Upper lobe of left lung (tissue), 6 donors: ENCODE results near the gene MPI. TPM values are rescaled to one million over a fixed set of nuclear protein-coding genes. Genes with fewer than 3 reads are reported as not detected.

Experiments
- ATAC-seq, 2 donors: fragments of 200-7000 bp; cut with Tn5 transposase; one replicate each; pipeline ENCODE4 v1.9.1; 2022; ENCODE audit warnings: mild to moderate bottlenecking in 2 of 2, moderate library complexity in 2 of 2; ENCODE audit not compliant: low FRiP score in 2 of 2
- DNase-seq, 2 donors: peaks; one replicate each; pipeline ENCODE4 v3.0.0-alpha.2; 2019 to 2020
- H3K27ac ChIP-seq, 4 donors: fragments of 200-600 bp; sonication (generic); one replicate each; pipeline ENCODE4 v1.5.1; 2016 to 2019
- H3K27me3 ChIP-seq, 4 donors: fragments of 200-600 bp; sonication (generic); one replicate each; pipeline ENCODE4 v1.5.1; 2017 to 2019
- H3K36me3 ChIP-seq, 4 donors: fragments of 200-600 bp; sonication (generic); one replicate each; pipeline ENCODE4 v1.5.1; 2016 to 2019
- H3K4me1 ChIP-seq, 4 donors: fragments of 200-600 bp; sonication (generic); one replicate each; pipeline ENCODE4 v1.5.1; 2018 to 2019
- H3K4me3 ChIP-seq, 4 donors: fragments of 200-600 bp; sonication (generic); one replicate each; pipeline ENCODE4 v1.5.1; 2017 to 2019; ENCODE audit warnings: mild to moderate bottlenecking in 2 of 4, moderate library complexity in 1 of 4
- H3K9me3 ChIP-seq, 4 donors: fragments of 200-600 bp; sonication (generic); one replicate each; pipeline ENCODE4 v1.5.1; 2018 to 2019
- CTCF ChIP-seq, 6 experiments: fragments of 450-650 bp in 4 of 6; fragments of 200-600 bp in 2 of 6; sonication (generic) in 2 of 6; IDR thresholded peaks; one replicate each; pipeline ENCODE4 v1.5.1; 2016 to 2019; ENCODE audit warnings: antibody characterized with exemption in 6 of 6
- EP300 ChIP-seq, 4 donors: sonication (generic); formaldehyde crosslinking; IDR thresholded peaks; one replicate each; pipeline ENCODE4 v1.5.1; 2017; ENCODE audit warnings: antibody characterized with exemption in 4 of 4, control low read depth in 2 of 4
- POLR2A ChIP-seq, 4 donors: fragments of 450-650 bp; IDR thresholded peaks; one replicate each; pipeline ENCODE4 v1.5.1; 2016 to 2017; ENCODE audit warnings: antibody characterized with exemption in 4 of 4, mild to moderate bottlenecking in 2 of 4
- POLR2AphosphoS5 ChIP-seq, 2 donors: sonication (generic); formaldehyde crosslinking; IDR thresholded peaks; one replicate each; pipeline ENCODE4 v1.5.1; 2017; ENCODE audit warnings: antibody characterized with exemption in 2 of 2
- WGBS, 2 donors: methylation state at CpG; one replicate each; pipeline ENCODE4 v1.1.5; 2017 to 2018; 5-methylcytosine and 5-hydroxymethylcytosine counted together
- total RNA-seq, 6 donors: library from RNA; depleted of rRNA in 4 of 6; stranded (reverse); fragments of >200 nt in 4 of 6; gene quantifications; one replicate each; pipeline versions ENCODE4 v1.1.0 to v1.2.1, GENCODE V29; 2016 to 2021
- donor health status: DM: no; HTN: no; CAD: no; lungs with moderate emphysema.
- donor health status: DM: no; HTN: yes; CAD: no; lungs with severe emphysema.

Gene MPI
- total RNA-seq, 6 donors from 2014 or later, result 21.0 to 40.6 (median 30.2) TPM

GRCh38 chr15:74867466-74868038 lies 22.3 kb upstream of the MPI start:
- no peaks in the 10 kb centered on the region for H3K9me3 ChIP-seq
- ATAC-seq, result no peak
- 11 to 14% methylated on average over 1 of the region's 1 CpG for WGBS, 2 donors

GRCh38 chr15:74868059-74868458 lies 21.8 kb upstream of the MPI start:
- Histone ChIP-seq H3K27me3 (no peaks in the 10 kb centered on the region), H3K4me3 (no peak overlapping the region), H3K4me1 (peaks cover 57 to 94% (median 76%) of the 10 kb centered on the region in 4 donors), H3K27ac (peak overlapping the region; percentile 79 to 96 (median 86)), H3K36me3 (peaks cover 0 to 4% (median 0%) of the 10 kb centered on the region in 4 donors), H3K9me3 (no peaks in the 10 kb centered on the region)
- DNase-seq, result peak in 1 of 2 donors; percentile 67
- ATAC-seq, result peak; percentile 31 to 44
- whole genome bisulfite sequencing, 2 donors, result 30 to 36% methylated on average over 6 of the region's 6 CpGs
- peak in 1 of 4 donors; percentile 21 for TF ChIP-seq POLR2A (IDR thresholded peaks at IDR 0.05)
- no peak for TF ChIP-seq CTCF (IDR thresholded peaks at IDR 0.05)
- peak in 1 of 2 donors; percentile 35 for TF ChIP-seq POLR2AphosphoS5 (IDR thresholded peaks at IDR 0.05)
- no peak for TF ChIP-seq EP300 (IDR thresholded peaks at IDR 0.05)

More at GRCh38 chr15:74867466-74868038, 22.3 kb upstream of the MPI start:
- no peak for TF ChIP-seq EP300 (IDR thresholded peaks at IDR 0.05)
- no peak for TF ChIP-seq POLR2AphosphoS5 (IDR thresholded peaks at IDR 0.05)
- no peak for TF ChIP-seq CTCF (IDR thresholded peaks at IDR 0.05)
- no peak for TF ChIP-seq POLR2A (IDR thresholded peaks at IDR 0.05)
- H3K27ac ChIP-seq, result peak overlapping the region; percentile 79 to 96 (median 86)
- peaks cover 0 to 4% (median 0%) of the 10 kb centered on the region in 4 donors for H3K36me3 ChIP-seq
- H3K27me3 ChIP-seq, result no peaks in the 10 kb centered on the region
- no peak for DNase-seq
- H3K4me1 ChIP-seq, result peaks cover 57 to 93% (median 75%) of the 10 kb centered on the region in 4 donors
- no peak overlapping the region for H3K4me3 ChIP-seq

- Histone ChIP-seq H3K4me3 (peak overlapping the region in 1 of 4 donors; percentile 4), H3K27me3 (no peaks in the 10 kb centered on the region), H3K27ac (peak overlapping the region; percentile 79 to 96 (median 86)), H3K4me1 (peaks cover 63 to 88% (median 78%) of the 10 kb centered on the region in 4 donors), H3K36me3 (peaks cover 0 to 4% (median 0%) of the 10 kb centered on the region in 4 donors), H3K9me3 (no peaks in the 10 kb centered on the region)
- TF ChIP-seq POLR2AphosphoS5 (IDR thresholded peaks at IDR 0.05) (peak in 1 of 2 donors; percentile 22), POLR2A (IDR thresholded peaks at IDR 0.05) (no peak)
- DNase-seq, result no peak
- peak in 1 of 2 donors; percentile 20 for ATAC-seq
Measured at GRCh38 chr15:74869372-74869725, 20.5 kb upstream of the MPI start.

GRCh38 chr15:74869726-74870407 lies 20.0 kb upstream of the MPI start:
- peak overlapping the region; percentile 79 to 96 (median 86) for H3K27ac ChIP-seq
- DNase-seq, result peak in 1 of 2 donors; percentile 81
- TF ChIP-seq POLR2AphosphoS5 (IDR thresholded peaks at IDR 0.05), result peak; percentile 19 to 58
- TF ChIP-seq POLR2A (IDR thresholded peaks at IDR 0.05), result peak in 1 of 4 donors; percentile 45
- TF ChIP-seq EP300 (IDR thresholded peaks at IDR 0.05), result peak in 1 of 4 donors; percentile 19
- TF ChIP-seq CTCF (IDR thresholded peaks at IDR 0.05), result no peak
- peaks cover 63 to 83% (median 75%) of the 10 kb centered on the region in 4 donors for H3K4me1 ChIP-seq
- peak overlapping the region in 1 of 4 donors; percentile 4 for H3K4me3 ChIP-seq
- H3K9me3 ChIP-seq, result no peaks in the 10 kb centered on the region
- peaks cover 0 to 4% (median 0%) of the 10 kb centered on the region in 4 donors for H3K36me3 ChIP-seq
- ATAC-seq, result peak; percentile 61 to 65
- WGBS, 2 donors, result 21 to 34% methylated on average over 5 to 6 of the region's 6 CpGs
- no peaks in the 10 kb centered on the region for H3K27me3 ChIP-seq

GRCh38 chr15:74870436-74871215 lies 19.2 kb upstream of the MPI start:
- H3K27ac ChIP-seq, result peak overlapping the region; percentile 79 to 96 (median 86)
- TF ChIP-seq POLR2AphosphoS5 (IDR thresholded peaks at IDR 0.05) (no peak), POLR2A (IDR thresholded peaks at IDR 0.05) (peak in 1 of 4 donors; percentile 8), EP300 (IDR thresholded peaks at IDR 0.05) (no peak), CTCF (IDR thresholded peaks at IDR 0.05) (no peak)
- WGBS, 2 donors, result 15 to 22% methylated on average over 6 of the region's 6 CpGs

More at GRCh38 chr15:74870436-74871215, 19.2 kb upstream of the MPI start:
- Histone ChIP-seq H3K36me3 (peaks cover 0 to 4% (median 0%) of the 10 kb centered on the region in 4 donors), H3K4me3 (peak overlapping the region in 1 of 4 donors; percentile 4), H3K9me3 (no peaks in the 10 kb centered on the region), H3K4me1 (peaks cover 63 to 76% (median 71%) of the 10 kb centered on the region in 4 donors), H3K27me3 (no peaks in the 10 kb centered on the region)
- ATAC-seq (no peak), DNase-seq (no peak)
